ENCODE data around the gene CBR3. TPM values are rescaled to one million over a fixed set of nuclear protein-coding genes. Genes with fewer than 3 reads are reported as not detected.
"Not testable (repeated sequence)": the region's sequence is repeated elsewhere in the genome, so short reads cannot be mapped to it uniquely, and the experiment has no call there.

CBR3 gene
- total RNA-seq, 1 experiment from 2014 or later = 1.7 TPM

GRCh38 chr21:36130414-36130762 is 4.5 kb upstream of the CBR3 start:
- H3K9ac ChIP-seq (ENCODE audit: low read length) = peak overlapping the region; percentile 50
- CTCF ChIA-PET, POLR2A ChIA-PET: not testable (repeated sequence)

DNA sequence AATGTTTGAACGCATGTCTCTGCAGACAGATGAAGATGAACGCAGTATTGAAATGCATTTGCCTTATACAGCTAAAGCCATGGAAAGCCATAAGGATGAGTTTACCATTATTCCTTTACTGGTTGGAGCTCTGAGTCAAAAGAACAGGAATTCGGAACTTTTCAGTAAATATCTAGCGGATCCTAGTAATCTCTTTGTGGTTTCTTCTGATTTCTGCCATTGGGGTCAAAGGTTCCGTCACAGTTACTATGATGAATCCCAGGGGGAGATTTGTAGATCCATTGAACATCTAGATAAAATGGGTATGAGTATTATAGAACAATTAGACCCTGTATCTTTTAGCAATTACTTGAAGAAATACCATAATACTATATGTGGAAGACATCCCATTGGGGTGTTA is 4.0 kb upstream of the CBR3 start:
- CTCF ChIA-PET; H3K9me2 ChIP-seq (ENCODE audit: insufficient read depth); ATAC-seq; H3K36me3 ChIP-seq (ENCODE audit: control insufficient read depth in 1 of 2, insufficient read depth in 2 of 2, low read length in 2 of 2); H4K20me1 ChIP-seq (ENCODE audit: insufficient read depth); DNase-seq (ENCODE audit: low read depth, low spot score); H3K27ac ChIP-seq (ENCODE audit: low read depth, low read length); H2AFZ ChIP-seq (ENCODE audit: low read depth, low read length, poor library complexity, severe bottlenecking); BruUV-seq (replicated peaks); H3K27me3 ChIP-seq (ENCODE audit: insufficient read depth, low read length); H3K79me2 ChIP-seq (ENCODE audit: insufficient read depth, low read length); H3K9me3 ChIP-seq (ENCODE audit: control insufficient read depth in 1 of 2, insufficient read depth in 1 of 2, low read depth in 1 of 2, low read length in 2 of 2); POLR2A ChIA-PET; intact Hi-C loops (cut with micrococcal nuclease); RAD21 ChIA-PET (ENCODE audit: low non-redundant PET in 1 of 2, low total read pairs in 2 of 2, uncharacterized antibody in 2 of 2, unreplicated experiment in 2 of 2): not testable (repeated sequence)
- H3K4me1 ChIP-seq (ENCODE audit: control insufficient read depth in 1 of 2, insufficient read depth in 2 of 2, low read length in 2 of 2) = peaks cover 18 to 39% of the 10 kb centered on the region in 2 experiments
- peak overlapping the region; percentile 87 for H3K4me2 ChIP-seq (ENCODE audit: low read length)
- H3K4me3 ChIP-seq (replicated peaks in 1 of 2; ENCODE audit: low read depth in 1 of 2, low read length in 2 of 2) = peak overlapping the region; percentile 38 to 56
- peak overlapping the region; percentile 50 for H3K9ac ChIP-seq (ENCODE audit: low read length)

More at GRCh38 chr21:36130414-36130762, 4.5 kb upstream of the CBR3 start:
- H3K9me2 ChIP-seq (ENCODE audit: insufficient read depth); RAD21 ChIA-PET (ENCODE audit: low non-redundant PET in 1 of 2, low total read pairs in 2 of 2, uncharacterized antibody in 2 of 2, unreplicated experiment in 2 of 2); intact Hi-C loops (cut with micrococcal nuclease); DNase-seq (ENCODE audit: low read depth, low spot score); ATAC-seq; H3K79me2 ChIP-seq (ENCODE audit: insufficient read depth, low read length); H2AFZ ChIP-seq (ENCODE audit: low read depth, low read length, poor library complexity, severe bottlenecking); H3K36me3 ChIP-seq (ENCODE audit: control insufficient read depth in 1 of 2, insufficient read depth in 2 of 2, low read length in 2 of 2); H3K27ac ChIP-seq (ENCODE audit: low read depth, low read length); H3K9me3 ChIP-seq (ENCODE audit: control insufficient read depth in 1 of 2, insufficient read depth in 1 of 2, low read depth in 1 of 2, low read length in 2 of 2); H4K20me1 ChIP-seq (ENCODE audit: insufficient read depth); BruUV-seq (replicated peaks); H3K27me3 ChIP-seq (ENCODE audit: insufficient read depth, low read length): not testable (repeated sequence)
- Histone ChIP-seq H3K4me3 (replicated peaks in 1 of 2; ENCODE audit: low read depth in 1 of 2, low read length in 2 of 2) (peak overlapping the region; percentile 38 to 56), H3K4me2 (ENCODE audit: low read length) (peak overlapping the region; percentile 87), H3K4me1 (ENCODE audit: control insufficient read depth in 1 of 2, insufficient read depth in 2 of 2, low read length in 2 of 2) (peaks cover 16 to 35% of the 10 kb centered on the region in 2 experiments)

- H3K79me2 ChIP-seq (ENCODE audit: insufficient read depth, low read length) = no peaks in the 10 kb centered on the region
- CTCF ChIA-PET = no interaction called here
- ATAC-seq = no peak
- intact Hi-C loops (cut with micrococcal nuclease) = no loop called here
- no peak overlapping the region for H3K27ac ChIP-seq (ENCODE audit: low read depth, low read length)
- H4K20me1 ChIP-seq (ENCODE audit: insufficient read depth) = no peaks in the 10 kb centered on the region
- no peaks in the 10 kb centered on the region for H3K27me3 ChIP-seq (ENCODE audit: insufficient read depth, low read length)
- no peak overlapping the region for H3K4me3 ChIP-seq (replicated peaks in 1 of 2; ENCODE audit: low read depth in 1 of 2, low read length in 2 of 2)
- H3K4me1 ChIP-seq (ENCODE audit: control insufficient read depth in 1 of 2, insufficient read depth in 2 of 2, low read length in 2 of 2) = peaks cover 25 to 41% of the 10 kb centered on the region in 2 experiments
- TF ChIP-seq SIN3A (IDR thresholded peaks at IDR 0.05; ENCODE audit: low read depth) (no peak), YY1 (IDR thresholded peaks at IDR 0.05; ENCODE audit: extremely low read depth, insufficient replicate concordance, low read depth, low read length) (no peak), POLR2A (IDR thresholded peaks at IDR 0.05; ENCODE audit: borderline replicate concordance, extremely low read depth, insufficient read depth, insufficient read length) (no peak), EGR1 (IDR thresholded peaks at IDR 0.05; ENCODE audit: low read depth) (no peak), SP1 (IDR thresholded peaks at IDR 0.05; ENCODE audit: low read depth) (no peak), CEBPB (IDR thresholded peaks at IDR 0.05; ENCODE audit: low read depth) (no peak)
- TF ChIP-seq, protein P1, sequence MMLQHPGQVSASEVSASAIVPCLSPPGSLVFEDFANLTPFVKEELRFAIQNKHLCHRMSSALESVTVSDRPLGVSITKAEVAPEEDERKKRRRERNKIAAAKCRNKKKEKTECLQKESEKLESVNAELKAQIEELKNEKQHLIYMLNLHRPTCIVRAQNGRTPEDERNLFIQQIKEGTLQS (IDR thresholded peaks at IDR 0.05) = no peak
- no peak overlapping the region for H3K4me2 ChIP-seq (ENCODE audit: low read length)
- DNase-seq (ENCODE audit: low read depth, low spot score) = no peak
- RAD21 ChIA-PET (ENCODE audit: low non-redundant PET in 1 of 2, low total read pairs in 2 of 2, uncharacterized antibody in 2 of 2, unreplicated experiment in 2 of 2) = no interaction called here
- POLR2A ChIA-PET = no interaction called here
- no peak overlapping the region for H3K9ac ChIP-seq (ENCODE audit: low read length)
- BruUV-seq (replicated peaks) = no TSS peak
- no peaks in the 10 kb centered on the region for H3K9me3 ChIP-seq (ENCODE audit: control insufficient read depth in 1 of 2, insufficient read depth in 1 of 2, low read depth in 1 of 2, low read length in 2 of 2)
- no peaks in the 10 kb centered on the region for H3K9me2 ChIP-seq (ENCODE audit: insufficient read depth)
- no peaks in the 10 kb centered on the region for H3K36me3 ChIP-seq (ENCODE audit: control insufficient read depth in 1 of 2, insufficient read depth in 2 of 2, low read length in 2 of 2)
- H2AFZ ChIP-seq (ENCODE audit: low read depth, low read length, poor library complexity, severe bottlenecking) = no peak overlapping the region
Measured at GRCh38 chr21:36132696-36133095, 2.2 kb upstream of the CBR3 start.

Data from HCT116 (cell line).